HEK293 (cell line): ENCODE data around the gene TRAF3IP1.

ENCODE experiments used
- YY1 ChIP-seq: fragments of 450-650 bp; formaldehyde crosslinking; IDR thresholded peaks from 2 replicates; pipeline ENCODE4 v1.5.1; 2018; ENCODE audit warnings: missing biosample characterization, missing genetic modification characterization
- TF ChIP-seq, protein P1 (sequence below): fragments of 450-650 bp; formaldehyde crosslinking; IDR thresholded peaks from 2 replicates; pipeline ENCODE4 v1.5.1; 2016; ENCODE audit warnings: missing biosample characterization, missing genetic modification characterization

DNA sequence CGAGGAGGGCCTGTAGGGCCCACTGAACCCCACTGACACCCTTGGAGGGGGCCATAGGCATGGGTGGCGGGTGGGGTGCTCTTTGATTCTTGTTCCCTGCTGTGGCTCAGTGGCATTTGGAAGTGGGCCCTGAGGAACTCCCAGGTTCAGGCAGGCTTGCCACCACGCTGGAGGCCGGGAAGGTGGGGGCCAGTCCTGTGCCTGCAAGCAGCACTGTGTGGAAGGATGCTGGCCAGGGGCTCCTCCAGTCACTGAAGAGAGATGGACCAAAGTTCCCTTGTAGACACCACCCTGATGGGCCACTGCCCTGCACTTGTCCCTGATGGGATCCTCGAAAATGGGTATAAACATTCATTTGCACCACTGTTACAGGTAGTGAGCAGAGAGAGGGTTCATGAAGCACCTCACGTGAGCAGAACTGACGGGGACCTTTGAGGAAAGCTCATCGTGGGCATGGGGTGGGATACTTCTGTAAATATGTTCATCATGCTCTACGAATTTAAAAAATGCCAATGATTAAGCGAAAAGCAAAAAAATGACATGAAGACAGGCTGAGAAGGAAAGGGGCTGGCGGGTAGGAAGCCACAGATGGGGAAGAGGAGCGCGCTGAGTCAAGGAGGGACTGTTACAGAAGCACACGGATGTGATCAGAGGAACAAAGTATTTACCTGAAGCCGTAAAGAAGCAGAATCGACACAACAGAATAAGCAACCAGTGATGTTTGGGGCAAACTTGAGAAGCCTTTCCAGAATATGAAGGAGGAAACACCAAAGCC, 61.2 kb downstream of the TRAF3IP1 start:
- TF ChIP-seq, protein P1, sequence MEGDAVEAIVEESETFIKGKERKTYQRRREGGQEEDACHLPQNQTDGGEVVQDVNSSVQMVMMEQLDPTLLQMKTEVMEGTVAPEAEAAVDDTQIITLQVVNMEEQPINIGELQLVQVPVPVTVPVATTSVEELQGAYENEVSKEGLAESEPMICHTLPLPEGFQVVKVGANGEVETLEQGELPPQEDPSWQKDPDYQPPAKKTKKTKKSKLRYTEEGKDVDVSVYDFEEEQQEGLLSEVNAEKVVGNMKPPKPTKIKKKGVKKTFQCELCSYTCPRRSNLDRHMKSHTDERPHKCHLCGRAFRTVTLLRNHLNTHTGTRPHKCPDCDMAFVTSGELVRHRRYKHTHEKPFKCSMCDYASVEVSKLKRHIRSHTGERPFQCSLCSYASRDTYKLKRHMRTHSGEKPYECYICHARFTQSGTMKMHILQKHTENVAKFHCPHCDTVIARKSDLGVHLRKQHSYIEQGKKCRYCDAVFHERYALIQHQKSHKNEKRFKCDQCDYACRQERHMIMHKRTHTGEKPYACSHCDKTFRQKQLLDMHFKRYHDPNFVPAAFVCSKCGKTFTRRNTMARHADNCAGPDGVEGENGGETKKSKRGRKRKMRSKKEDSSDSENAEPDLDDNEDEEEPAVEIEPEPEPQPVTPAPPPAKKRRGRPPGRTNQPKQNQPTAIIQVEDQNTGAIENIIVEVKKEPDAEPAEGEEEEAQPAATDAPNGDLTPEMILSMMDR, result no peak
- TF ChIP-seq YY1 (tag by site-specific recombination), result no peak
